GM21423 (cell line): ENCODE measurements around the gene DISP2.

Experiments used
- ATAC-seq: cut with Tn5 transposase; IDR thresholded peaks from one replicate; pipeline ENCODE4 v1.9.1; 2021; ENCODE audit warnings: mild to moderate bottlenecking, moderate library complexity; ENCODE audit not compliant: unreplicated experiment

The DISP2 gene

GRCh38 chr15:40388941-40389823, 31.2 kb downstream of the DISP2 start:
- ATAC-seq, result no peak

GRCh38 chr15:40389824-40390595, 32.0 kb downstream of the DISP2 start:
- ATAC-seq, result no peak

- no peak for ATAC-seq
These were observed 35.2 kb downstream of the DISP2 start for GRCh38 chr15:40392986-40393948.

- ATAC-seq, result no peak
These were observed 39.8 kb downstream of the DISP2 start for GRCh38 chr15:40397688-40398412.

GRCh38 chr15:40398413-40398873, 40.4 kb downstream of the DISP2 start:
- ATAC-seq, result peak; percentile 68

GRCh38 chr15:40399370-40399769, 41.4 kb downstream of the DISP2 start:
- no peak for ATAC-seq

GRCh38 chr15:40405501-40406381, 47.7 kb downstream of the DISP2 start, which contains the start of gene IVD:
TSS of gene IVD (plus strand) at chr15:40405795. CDS start at chr15:40405828, 33 bp downstream.
- ATAC-seq, result peak; percentile 81

GRCh38 chr15:40407330-40407990, 49.4 kb downstream of the DISP2 start:
- ATAC-seq, result peak; percentile 46

GRCh38 chr15:40409366-40409765, 51.3 kb downstream of the DISP2 start:
- ATAC-seq, result no peak

- no peak for ATAC-seq
These were observed 52.5 kb downstream of the DISP2 start for GRCh38 chr15:40410476-40410875.

- ATAC-seq, result no peak
These were observed 54.2 kb downstream of the DISP2 start for GRCh38 chr15:40412095-40412759.

GRCh38 chr15:40413036-40413435, 55.0 kb downstream of the DISP2 start:
- ATAC-seq, result no peak

GRCh38 chr15:40414816-40415215, 56.8 kb downstream of the DISP2 start:
- ATAC-seq, result no peak

GRCh38 chr15:40415226-40415625, 57.2 kb downstream of the DISP2 start:
- no peak for ATAC-seq

- ATAC-seq, result no peak
These were observed 58.0 kb downstream of the DISP2 start for GRCh38 chr15:40416056-40416455.

- ATAC-seq, result no peak
These were observed 60.1 kb downstream of the DISP2 start for GRCh38 chr15:40418126-40418525.

- ATAC-seq, result no peak
These were observed 62.2 kb downstream of the DISP2 start for GRCh38 chr15:40420071-40420713.
